Panc1 (cell line): ENCODE measurements around the gene UBE2K.
"Not testable (repeated sequence)": the region's sequence is repeated elsewhere in the genome, so short reads cannot be mapped to it uniquely, and the experiment has no call there.

ENCODE experiments used
- CTCF ChIP-seq: fragments of 450-650 bp; IDR thresholded peaks from 2 replicates; pipeline ENCODE4 v1.5.1; 2017; ENCODE audit warnings: mild to moderate bottlenecking
- POLR2AphosphoS5 ChIP-seq: IDR thresholded peaks from 2 replicates; pipeline ENCODE4 v1.6.1; 2012; ENCODE audit warnings: mild to moderate bottlenecking, low read depth, low read length, moderate library complexity
- REST ChIP-seq, 2 experiments: IDR thresholded peaks; 2 replicates each; pipeline ENCODE4 v1.6.1; 2011 to 2012; ENCODE audit warnings: low read depth in 2 of 2, control low read depth in 1 of 2, low read length in 1 of 2, mild to moderate bottlenecking in 1 of 2, moderate library complexity in 1 of 2; ENCODE audit not compliant: insufficient read depth in 1 of 2
- SIN3A ChIP-seq: IDR thresholded peaks from 2 replicates; pipeline ENCODE4 v1.6.1; 2012; ENCODE audit warnings: low read depth, mild to moderate bottlenecking, low read length, moderate library complexity, borderline replicate concordance; ENCODE audit not compliant: insufficient read depth

- TF ChIP-seq CTCF; POLR2AphosphoS5; SIN3A; REST (IDR thresholded peaks at IDR 0.05; ENCODE audit: insufficient read depth in 1 of 2, low read depth in 2 of 2, low read length in 1 of 2): not testable (repeated sequence)
Observed at GRCh38 chr4:39792976-39793375, 95.0 kb downstream of the UBE2K start.
